CD4-positive, alpha-beta T cell treated with Interleukin-10 for 1 hour (primary cell): Measurements from ENCODE around the gene MGAT4B.
"Not testable (repeated sequence)": the region's sequence is repeated elsewhere in the genome, so short reads cannot be mapped to it uniquely, and the experiment has no call there.

ENCODE experiments used
- DNase-seq: peaks from one replicate; pipeline ENCODE4 v3.0.0-alpha.2; 2020

Gene MGAT4B

GRCh38 chr5:179806250-179807048 is at the start of gene MGAT4B:
TSS of gene MGAT4B (minus strand) at chr5:179806866. CDS start at chr5:179806583, 283 bp downstream.
- peak; percentile 71 for DNase-seq

GRCh38 chr5:179854356-179854755 is 47.7 kb upstream of the MGAT4B start:
- no peak for DNase-seq

GRCh38 chr5:179852993-179853547 is 46.4 kb upstream of the MGAT4B start:
- DNase-seq = no peak

GRCh38 chr5:179841621-179842020 is 35.0 kb upstream of the MGAT4B start:
- DNase-seq = no peak

GRCh38 chr5:179840766-179841165 is 34.1 kb upstream of the MGAT4B start:
- no peak for DNase-seq

- no peak for DNase-seq
Observed at GRCh38 chr5:179840321-179840720, 33.7 kb upstream of the MGAT4B start.

GRCh38 chr5:179839328-179840256 is 32.9 kb upstream of the MGAT4B start:
- no peak for DNase-seq

GRCh38 chr5:179837076-179838011 is 30.7 kb upstream of the MGAT4B start:
- DNase-seq = no peak

GRCh38 chr5:179836225-179837019 is 29.8 kb upstream of the MGAT4B start:
- peak; percentile 77 for DNase-seq

- not testable (repeated sequence) for DNase-seq
Observed at GRCh38 chr5:179834871-179835270, 28.2 kb upstream of the MGAT4B start.

GRCh38 chr5:179834120-179834519 is 27.5 kb upstream of the MGAT4B start:
- no peak for DNase-seq

- DNase-seq = no peak
Observed at GRCh38 chr5:179833709-179834070, 27.0 kb upstream of the MGAT4B start.

GRCh38 chr5:179833056-179833708 is 26.5 kb upstream of the MGAT4B start:
- DNase-seq = no peak

- no peak for DNase-seq
Observed at GRCh38 chr5:179832039-179832745, 25.5 kb upstream of the MGAT4B start.

GRCh38 chr5:179830818-179831468 is 24.3 kb upstream of the MGAT4B start:
- DNase-seq = no peak

GRCh38 chr5:179829732-179830435 is 23.2 kb upstream of the MGAT4B start:
- no peak for DNase-seq

GRCh38 chr5:179828756-179829421 is 22.2 kb upstream of the MGAT4B start:
- DNase-seq = no peak

GRCh38 chr5:179827680-179828079 is 21.0 kb upstream of the MGAT4B start:
- DNase-seq = no peak
